Motor neuron (in vitro differentiated cells): ENCODE measurements around the gene SOBP. TPM values are rescaled to one million over a fixed set of nuclear protein-coding genes. Genes with fewer than 3 reads are reported as not detected.
"Not testable (repeated sequence)": the region's sequence is repeated elsewhere in the genome, so short reads cannot be mapped to it uniquely, and the experiment has no call there.

ENCODE experiments used
- ATAC-seq, 8 experiments: fragments of 200-7000 bp; cut with Tn5 transposase; replicated peaks in 6 of 8; 2 replicates each; pipeline ENCODE4 v1.8.0; 2021; ENCODE audit warnings: mild to moderate bottlenecking in 8 of 8, moderate library complexity in 8 of 8
- H3K27ac ChIP-seq, 2 donors: fragments of 250-450 bp; sonication (Bioruptor Pico); 2 replicates each; pipeline ENCODE4 v1.9.0; 2021; ENCODE audit warnings: antibody characterized with exemption in 2 of 2, mild to moderate bottlenecking in 2 of 2, moderate library complexity in 1 of 2
- H3K4me1 ChIP-seq, 2 donors: fragments of 250-450 bp; sonication (Bioruptor Pico); replicated peaks in 1 of 2; 2 replicates each; pipeline ENCODE4 v1.6.1; 2021; ENCODE audit warnings: antibody characterized with exemption in 2 of 2, mild to moderate bottlenecking in 2 of 2, moderate library complexity in 1 of 2
- H3K4me3 ChIP-seq, 5 donors: fragments of 250-450 bp; sonication (Bioruptor Pico); 2 replicates each; pipeline ENCODE4 v1.9.0; 2021; ENCODE audit warnings: antibody characterized with exemption in 5 of 5, mild to moderate bottlenecking in 5 of 5, moderate library complexity in 4 of 5
- WGBS, 10 experiments: fragments of 450-650 bp; shearing (Covaris generic); methylation state at CpG; one replicate each; pipeline ENCODE4 v1.0.0; 2022; 5-methylcytosine and 5-hydroxymethylcytosine counted together
- in situ Hi-C, 9 experiments: fragments of 400-800 bp; cut with MboI; loops; one replicate each; pipeline ENCODE4 v1.15.0; 2021; ENCODE audit warnings: low sequenced_read_pairs in 9 of 9, low pct_unique_long_range_greater_than_20kb in 2 of 9; ENCODE audit not compliant: unreplicated experiment in 9 of 9
- total RNA-seq, 8 experiments: library from RNA; unstranded; fragments of 300-600 nt; gene quantifications; 2 replicates each; pipeline versions ENCODE4 v1.2.3 to v1.2.4, GENCODE V29; 2022

Gene SOBP
- total RNA-seq, 8 experiments from 2014 or later, result 1.2 to 42.5 (median 9.6) TPM

DNA sequence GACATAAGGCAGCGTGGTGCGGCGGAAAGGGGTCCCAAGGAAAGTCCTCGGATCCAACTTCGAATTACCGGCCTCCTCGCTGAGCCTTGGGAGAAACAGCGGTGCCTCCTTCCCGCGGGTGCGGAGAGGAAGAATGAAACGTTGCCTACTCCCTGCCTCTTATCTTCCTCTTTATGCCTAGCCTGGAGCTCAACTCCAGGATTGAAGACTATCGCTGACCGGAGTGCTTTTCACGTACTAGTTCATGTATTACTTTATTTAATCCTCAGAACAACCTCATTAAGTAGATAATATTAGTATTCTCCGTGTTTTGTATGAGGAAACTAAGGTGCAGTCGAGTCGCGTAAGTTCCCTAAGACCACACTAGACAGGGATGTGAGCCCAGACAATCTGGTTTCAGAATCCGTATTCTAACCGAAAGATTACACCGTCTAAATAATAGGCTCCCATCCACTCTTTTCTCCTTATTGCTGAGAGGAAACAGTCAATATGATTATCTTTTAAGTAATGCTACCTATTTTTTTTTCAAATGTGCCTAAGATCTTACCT lies 29.8 kb upstream of the SOBP start:
- in situ Hi-C loops, result no loop called here
- WGBS, 10 experiments, result 51 to 100% (median 77%) methylated on average over 1 to 18 of the region's 22 CpGs; no CpG with 5 or more reads in 1 of the 10 experiments
- no peak for ATAC-seq
- Histone ChIP-seq H3K4me3 (peak overlapping the region; percentile 74 to 95 (median 85)), H3K27ac (peak overlapping the region; percentile 50 to 51), H3K4me1 (no peaks in the 10 kb centered on the region)

DNA sequence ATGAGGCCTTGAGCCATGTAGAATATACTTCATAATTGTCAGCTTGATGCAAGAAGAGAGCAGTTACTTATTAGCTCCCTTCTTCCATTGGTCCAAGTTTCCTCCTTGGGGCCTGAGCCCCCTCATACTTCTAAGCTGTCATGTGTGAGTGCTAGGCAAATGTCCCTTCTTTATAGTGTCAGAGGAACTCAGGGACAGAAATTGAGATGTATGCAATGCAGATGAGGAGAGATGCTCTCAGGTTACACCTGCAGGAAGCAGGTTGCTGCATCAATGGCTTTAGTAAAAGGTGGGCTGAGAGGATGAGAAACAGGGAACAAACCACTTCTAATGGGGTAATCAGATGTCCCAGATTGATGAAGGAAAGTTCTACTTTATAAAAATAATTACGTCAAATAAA lies 23.9 kb upstream of the SOBP start:
- no peak overlapping the region for H3K27ac ChIP-seq
- no peak for ATAC-seq
- 50 to 100% (median 100%) methylated on average over 1 of the region's 1 CpG; no CpG with 5 or more reads in 1 of the 10 experiments for WGBS, 10 experiments
- in situ Hi-C loops, result no loop called here
- H3K4me1 ChIP-seq, result no peaks in the 10 kb centered on the region
- H3K4me3 ChIP-seq, result no peak overlapping the region

DNA sequence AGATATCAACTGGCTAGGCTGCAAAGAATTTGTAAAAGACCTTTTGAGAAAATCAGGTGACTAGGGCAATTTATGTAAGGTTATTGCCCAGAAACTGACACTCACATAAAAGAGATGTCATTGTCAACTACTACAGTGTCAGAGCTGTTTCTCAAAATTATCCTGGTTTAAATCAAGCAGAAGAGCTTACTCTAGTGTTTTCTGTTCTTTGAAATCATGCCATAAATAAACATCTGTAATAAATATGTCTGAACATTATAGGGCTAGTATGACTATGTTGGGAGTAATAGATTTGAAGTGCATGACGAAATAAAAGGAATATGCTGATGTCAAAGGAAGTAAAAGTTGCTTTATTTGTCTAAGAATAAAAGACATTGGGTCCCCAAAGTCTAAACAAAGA lies 19.6 kb upstream of the SOBP start:
- no peak for ATAC-seq
- H3K27ac ChIP-seq, result no peak overlapping the region
- H3K4me3 ChIP-seq, result no peak overlapping the region
- in situ Hi-C loops, result no loop called here
- no peaks in the 10 kb centered on the region for H3K4me1 ChIP-seq
- 20 to 83% (median 68%) methylated on average over 1 of the region's 1 CpG for WGBS, 10 experiments

GRCh38 chr6:107473660-107474059 lies 16.3 kb upstream of the SOBP start:
- no peak overlapping the region for H3K27ac ChIP-seq
- in situ Hi-C loops, result no loop called here
- no peak for ATAC-seq
- no peak overlapping the region for H3K4me3 ChIP-seq
- no peaks in the 10 kb centered on the region for H3K4me1 ChIP-seq
- 0 to 86% (median 71%) methylated on average over 1 to 5 of the region's 5 CpGs; no CpG with 5 or more reads in 4 of the 10 experiments for WGBS, 10 experiments

DNA sequence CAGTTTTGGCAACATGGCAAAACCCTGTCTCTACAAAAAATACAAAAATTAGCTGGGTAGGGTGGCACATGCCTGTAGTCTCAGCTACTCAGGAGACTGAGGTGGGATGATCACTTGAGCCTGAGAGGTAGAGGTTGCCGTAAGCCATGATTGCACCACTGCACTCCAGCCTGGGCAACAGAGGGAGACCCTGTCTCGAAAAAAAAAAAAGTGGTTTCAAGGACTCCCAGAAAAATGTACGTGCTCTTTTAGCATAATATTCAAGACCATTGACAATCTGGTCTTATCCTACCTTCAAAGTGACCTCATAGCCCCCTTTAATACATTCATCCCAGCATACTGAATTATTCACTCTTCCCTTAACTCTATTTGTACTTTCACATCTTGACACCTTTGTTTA lies 14.6 kb upstream of the SOBP start:
- not testable (repeated sequence) for H3K27ac ChIP-seq, H3K4me3 ChIP-seq, ATAC-seq, H3K4me1 ChIP-seq
- in situ Hi-C loops, result loop anchor here in 1 of 9 experiments (25.0 kb wide), 1 partner anchor 137 kb away; no protein-coding TSS in a partner anchor
- 14 to 100% (median 55%) methylated on average over 1 to 3 of the region's 3 CpGs; no CpG with 5 or more reads in 4 of the 10 experiments for WGBS, 10 experiments

- H3K4me1 ChIP-seq, H3K27ac ChIP-seq, ATAC-seq, H3K4me3 ChIP-seq: not testable (repeated sequence)
- 40 to 75% (median 40%) methylated on average over 1 of the region's 3 CpGs; no CpG with 5 or more reads in 7 of the 10 experiments for WGBS, 10 experiments
- in situ Hi-C loops, result loop anchor here in 1 of 9 experiments (25.0 kb wide), 1 partner anchor 136 kb away; no protein-coding TSS in a partner anchor
Observed at GRCh38 chr6:107475826-107476225, 14.1 kb upstream of the SOBP start.

- Histone ChIP-seq H3K4me1 (no peaks in the 10 kb centered on the region), H3K4me3 (no peak overlapping the region), H3K27ac (no peak overlapping the region)
- ATAC-seq, result no peak
- in situ Hi-C loops, result loop anchor here in 1 of 9 experiments (25.0 kb wide), 1 partner anchor 133 kb away; no protein-coding TSS in a partner anchor
- 35 to 95% (median 71%) methylated on average over 1 to 4 of the region's 4 CpGs for WGBS, 10 experiments
Observed at GRCh38 chr6:107479089-107479690, 10.7 kb upstream of the SOBP start.

GRCh38 chr6:107485157-107485556 lies 4.8 kb upstream of the SOBP start:
- no peak overlapping the region for H3K4me3 ChIP-seq
- WGBS, 10 experiments, result 40 to 100% (median 90%) methylated on average over 1 to 4 of the region's 4 CpGs; no CpG with 5 or more reads in 4 of the 10 experiments
- H3K27ac ChIP-seq, result no peak overlapping the region
- in situ Hi-C loops, result loop anchor here in 1 of 9 experiments (25.0 kb wide), 1 partner anchor 127 kb away; no protein-coding TSS in a partner anchor
- peaks cover 3 to 7% of the 10 kb centered on the region in 2 donors for H3K4me1 ChIP-seq
- ATAC-seq, result no peak

GRCh38 chr6:107488174-107488874 lies 1.6 kb upstream of the SOBP start:
- no peak for ATAC-seq
- in situ Hi-C loops, result loop anchor here in 1 of 9 experiments (25.0 kb wide), 1 partner anchor 124 kb away; no protein-coding TSS in a partner anchor

GRCh38 chr6:107488875-107489635 lies 862 bp upstream of the SOBP start:
- peak overlapping the region; percentile 81 to 90 for H3K27ac ChIP-seq
- H3K4me1 ChIP-seq, result peaks cover 3 to 16% of the 10 kb centered on the region in 2 donors
- H3K4me3 ChIP-seq, result peak overlapping the region; percentile 62 to 94 (median 79)
- ATAC-seq, result peak; percentile 25 to 62 (median 48)
- in situ Hi-C loops, result loop anchor here in 1 of 9 experiments (25.0 kb wide), 1 partner anchor 123 kb away; no protein-coding TSS in a partner anchor
- 0 to 2% (median 0%) methylated on average over 1 to 7 of the region's 51 CpGs; no CpG with 5 or more reads in 5 of the 10 experiments for WGBS, 10 experiments

More at GRCh38 chr6:107488174-107488874, 1.6 kb upstream of the SOBP start:
- peaks cover 3 to 9% of the 10 kb centered on the region in 2 donors for H3K4me1 ChIP-seq
- WGBS, 10 experiments, result 0 to 33% (median 8%) methylated on average over 5 to 23 of the region's 27 CpGs
- H3K27ac ChIP-seq, result peak overlapping the region in 1 of 2 donors; percentile 81
- H3K4me3 ChIP-seq, result peak overlapping the region; percentile 62 to 94 (median 79)

- in situ Hi-C loops, result loop anchor here in 1 of 9 experiments (25.0 kb wide), 1 partner anchor 122 kb away; no protein-coding TSS in a partner anchor
- ATAC-seq, result no peak
- WGBS, 10 experiments, result 0 to 1% (median 0%) methylated on average over 1 to 15 of the region's 30 CpGs; no CpG with 5 or more reads in 6 of the 10 experiments
Observed at GRCh38 chr6:107490566-107491137, 735 bp downstream of the SOBP start.

GRCh38 chr6:107491138-107491609 lies 1.3 kb downstream of the SOBP start:
- Histone ChIP-seq H3K4me3 (peak overlapping the region; percentile 62 to 94 (median 79)), H3K4me1 (peaks cover 9 to 28% of the 10 kb centered on the region in 2 donors), H3K27ac (peak overlapping the region; percentile 81 to 90)
- 0 to 100% (median 10%) methylated on average over 1 to 9 of the region's 38 CpGs; no CpG with 5 or more reads in 4 of the 10 experiments for WGBS, 10 experiments
- in situ Hi-C loops, result loop anchor here in 1 of 9 experiments (25.0 kb wide), 1 partner anchor 121 kb away; no protein-coding TSS in a partner anchor
- peak; percentile 3 to 25 (median 16) for ATAC-seq

More at GRCh38 chr6:107490566-107491137, 735 bp downstream of the SOBP start:
- peaks cover 8 to 28% of the 10 kb centered on the region in 2 donors for H3K4me1 ChIP-seq
- peak overlapping the region; percentile 62 to 94 (median 79) for H3K4me3 ChIP-seq
- peak overlapping the region; percentile 81 to 90 for H3K27ac ChIP-seq
